Measurements from ENCODE around the gene ANAPC4. TPM values are rescaled to one million over a fixed set of nuclear protein-coding genes. Genes with fewer than 3 reads are reported as not detected.
"Not testable (repeated sequence)": the region's sequence is repeated elsewhere in the genome, so short reads cannot be mapped to it uniquely, and the experiment has no call there.

The ANAPC4 gene
- total RNA-seq, 2 donors from 2014 or later = 41.0 to 41.1 TPM

DNA sequence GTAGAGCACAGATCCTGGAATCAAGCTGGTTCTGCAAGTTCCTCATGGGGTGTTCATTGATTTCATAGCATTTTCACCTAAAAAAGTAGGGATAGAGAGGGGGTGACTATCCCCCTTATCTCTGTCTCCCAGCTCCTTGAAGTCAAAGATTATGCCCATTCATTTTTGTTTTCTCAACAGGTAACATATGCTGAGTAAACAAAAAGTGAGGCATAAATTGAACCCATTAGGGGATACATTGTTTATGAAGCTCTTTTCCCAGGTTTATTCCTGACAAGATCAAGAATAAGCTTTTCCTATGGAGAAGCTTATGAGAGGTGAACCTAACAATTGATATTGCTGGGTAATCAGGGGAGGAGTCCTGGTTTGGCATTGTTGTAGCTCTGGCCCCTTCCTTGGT is 9.2 kb upstream of the ANAPC4 start:
- Histone ChIP-seq H3K27me3 (replicated peaks; ENCODE audit: insufficient read depth) (no peaks in the 10 kb centered on the region), H3K4me3 (no peak overlapping the region), H3K27ac (no peak overlapping the region), H3K4me1 (ENCODE audit: control insufficient read depth in 1 of 2, low read depth in 2 of 2) (no peaks in the 10 kb centered on the region), H3K36me3 (no peaks in the 10 kb centered on the region), H3K9me3 (no peaks in the 10 kb centered on the region)
- ATAC-seq (ENCODE audit: insufficient number of reproducible peaks, low FRiP score, low read depth) = no peak
- TF ChIP-seq, protein P1, sequence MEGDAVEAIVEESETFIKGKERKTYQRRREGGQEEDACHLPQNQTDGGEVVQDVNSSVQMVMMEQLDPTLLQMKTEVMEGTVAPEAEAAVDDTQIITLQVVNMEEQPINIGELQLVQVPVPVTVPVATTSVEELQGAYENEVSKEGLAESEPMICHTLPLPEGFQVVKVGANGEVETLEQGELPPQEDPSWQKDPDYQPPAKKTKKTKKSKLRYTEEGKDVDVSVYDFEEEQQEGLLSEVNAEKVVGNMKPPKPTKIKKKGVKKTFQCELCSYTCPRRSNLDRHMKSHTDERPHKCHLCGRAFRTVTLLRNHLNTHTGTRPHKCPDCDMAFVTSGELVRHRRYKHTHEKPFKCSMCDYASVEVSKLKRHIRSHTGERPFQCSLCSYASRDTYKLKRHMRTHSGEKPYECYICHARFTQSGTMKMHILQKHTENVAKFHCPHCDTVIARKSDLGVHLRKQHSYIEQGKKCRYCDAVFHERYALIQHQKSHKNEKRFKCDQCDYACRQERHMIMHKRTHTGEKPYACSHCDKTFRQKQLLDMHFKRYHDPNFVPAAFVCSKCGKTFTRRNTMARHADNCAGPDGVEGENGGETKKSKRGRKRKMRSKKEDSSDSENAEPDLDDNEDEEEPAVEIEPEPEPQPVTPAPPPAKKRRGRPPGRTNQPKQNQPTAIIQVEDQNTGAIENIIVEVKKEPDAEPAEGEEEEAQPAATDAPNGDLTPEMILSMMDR (IDR thresholded peaks at IDR 0.05) = no peak
- no peak for DNase-seq (ENCODE audit: low spot score)

DNA sequence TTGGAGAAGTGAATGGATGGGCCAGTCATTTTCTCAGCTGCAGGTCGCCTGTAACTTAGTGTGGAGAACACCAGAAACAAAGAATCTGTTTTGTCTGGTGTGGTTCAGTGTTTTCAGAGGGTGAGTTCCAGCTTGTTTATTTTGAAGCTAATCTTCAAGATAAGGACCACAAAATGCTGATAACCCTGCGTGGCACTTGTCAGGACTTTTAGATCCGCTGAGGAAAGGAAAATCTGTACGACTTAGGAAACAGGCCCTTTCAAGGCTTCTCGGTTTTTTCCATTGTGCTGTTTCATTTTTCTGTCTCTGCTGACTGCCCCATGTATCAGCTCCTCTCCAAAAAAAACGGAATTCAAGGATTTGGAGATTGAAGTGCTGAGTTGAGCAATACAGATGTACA is 8.7 kb upstream of the ANAPC4 start:
- no peak overlapping the region for H3K27ac ChIP-seq
- DNase-seq (ENCODE audit: low spot score) (no peak), ATAC-seq (ENCODE audit: insufficient number of reproducible peaks, low FRiP score, low read depth) (no peak)
- no peaks in the 10 kb centered on the region for H3K9me3 ChIP-seq
- TF ChIP-seq, protein P1 (IDR thresholded peaks at IDR 0.05) = no peak
- H3K27me3 ChIP-seq (replicated peaks; ENCODE audit: insufficient read depth) = no peaks in the 10 kb centered on the region
- no peaks in the 10 kb centered on the region for H3K4me1 ChIP-seq (ENCODE audit: control insufficient read depth in 1 of 2, low read depth in 2 of 2)
- no peaks in the 10 kb centered on the region for H3K36me3 ChIP-seq
- H3K4me3 ChIP-seq = no peak overlapping the region

DNA sequence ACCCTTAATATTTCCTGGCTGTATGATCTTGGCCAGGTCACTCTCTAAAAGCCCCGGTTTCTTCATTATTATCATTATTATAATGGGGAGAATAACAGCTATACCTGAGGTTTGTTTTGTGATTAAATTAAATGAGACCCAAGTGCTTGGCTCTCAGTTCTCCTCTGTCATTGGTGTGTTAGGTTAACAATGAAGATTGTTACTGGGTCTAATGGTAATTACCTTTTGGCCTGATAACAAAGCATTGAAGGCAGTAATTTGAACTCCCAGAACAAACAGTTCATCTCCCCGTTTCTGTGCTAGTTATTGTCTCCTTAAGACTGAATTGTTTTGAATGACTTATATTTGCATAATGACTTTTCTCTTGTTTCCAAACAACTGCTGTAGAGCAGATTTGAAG is 6.8 kb upstream of the ANAPC4 start:
- Histone ChIP-seq H3K36me3 (no peaks in the 10 kb centered on the region), H3K4me3 (no peak overlapping the region), H3K4me1 (ENCODE audit: control insufficient read depth in 1 of 2, low read depth in 2 of 2) (no peaks in the 10 kb centered on the region), H3K27me3 (replicated peaks; ENCODE audit: insufficient read depth) (no peaks in the 10 kb centered on the region), H3K27ac (no peak overlapping the region), H3K9me3 (no peaks in the 10 kb centered on the region)
- TF ChIP-seq, protein P1 (IDR thresholded peaks at IDR 0.05) = no peak
- ATAC-seq (ENCODE audit: insufficient number of reproducible peaks, low FRiP score, low read depth) (no peak), DNase-seq (ENCODE audit: low spot score) (no peak)

DNA sequence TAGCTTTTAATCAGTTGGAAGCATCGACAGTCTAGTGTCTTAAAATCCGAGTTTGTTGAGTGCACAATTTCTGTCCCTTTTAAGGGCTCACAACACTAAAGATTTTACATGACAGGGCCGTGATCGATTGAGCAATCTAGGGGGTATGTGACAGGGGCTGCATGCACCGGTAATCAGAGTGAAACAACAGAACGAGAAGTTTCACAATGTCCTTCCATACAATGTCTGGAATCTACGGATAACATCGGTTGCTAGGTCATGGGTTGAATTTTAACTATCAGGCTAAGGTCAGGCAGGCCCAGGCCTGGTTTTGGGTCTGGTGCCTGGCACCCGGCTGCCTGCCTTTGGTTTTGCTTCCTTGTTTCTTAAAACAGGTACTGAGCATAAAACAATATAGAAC is 4.5 kb upstream of the ANAPC4 start:
- H3K4me1 ChIP-seq (ENCODE audit: control insufficient read depth in 1 of 2, low read depth in 2 of 2); H3K36me3 ChIP-seq; DNase-seq (ENCODE audit: low spot score); ATAC-seq (ENCODE audit: insufficient number of reproducible peaks, low FRiP score, low read depth); H3K27me3 ChIP-seq (replicated peaks; ENCODE audit: insufficient read depth); H3K27ac ChIP-seq; H3K9me3 ChIP-seq; H3K4me3 ChIP-seq: not testable (repeated sequence)

DNA sequence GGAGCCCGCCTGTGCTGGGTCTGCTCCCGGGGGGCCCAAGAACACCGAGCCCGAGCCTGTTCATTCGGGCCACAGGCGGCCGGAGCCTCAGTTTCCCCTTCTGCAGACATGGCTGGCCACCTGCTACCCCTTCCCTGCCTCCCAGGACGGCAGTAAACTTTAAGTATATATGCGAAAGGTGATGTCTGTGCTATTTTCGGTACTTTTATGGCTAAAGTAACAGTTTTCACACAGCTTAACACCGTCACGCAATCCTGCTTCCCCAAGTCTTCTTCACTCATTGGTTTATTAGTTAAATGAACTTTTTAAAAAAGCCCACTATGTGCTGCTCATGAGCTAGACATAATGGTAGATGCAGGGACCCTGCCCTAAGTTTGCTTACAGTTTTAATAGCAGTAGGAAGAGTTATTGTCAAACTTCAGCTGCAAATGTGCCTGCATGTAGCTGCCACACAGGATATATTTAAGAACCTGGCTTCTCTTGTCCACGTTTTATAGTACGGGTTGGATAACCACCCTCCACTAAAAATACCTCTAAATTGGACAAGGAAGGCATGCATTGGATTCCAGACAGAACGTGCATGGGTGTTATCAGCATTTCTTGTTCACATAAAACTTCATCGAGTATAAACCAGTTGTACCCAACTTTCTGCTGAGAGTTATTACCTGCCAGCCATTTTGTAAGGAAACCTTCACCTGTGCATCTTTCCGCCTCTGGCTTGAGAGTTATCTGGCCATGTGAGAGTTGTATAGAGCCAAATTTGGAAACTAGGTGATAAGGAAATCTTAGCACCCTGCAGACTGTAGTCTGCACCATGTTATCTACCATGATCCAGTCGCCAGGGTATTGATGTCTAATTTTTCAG is 741 bp downstream of the ANAPC4 start:
- ATAC-seq (ENCODE audit: insufficient number of reproducible peaks, low FRiP score, low read depth) (no peak), DNase-seq (ENCODE audit: low spot score) (no peak)
- Histone ChIP-seq H3K9me3 (no peaks in the 10 kb centered on the region), H3K36me3 (peaks cover 5% of the 10 kb centered on the region), H3K27ac (peak overlapping the region; percentile 69 to 70), H3K4me1 (ENCODE audit: control insufficient read depth in 1 of 2, low read depth in 2 of 2) (peaks cover 4 to 25% of the 10 kb centered on the region in 2 donors), H3K4me3 (peak overlapping the region; percentile 98), H3K27me3 (replicated peaks; ENCODE audit: insufficient read depth) (no peaks in the 10 kb centered on the region)
- TF ChIP-seq, protein P1 (IDR thresholded peaks at IDR 0.05) = no peak

DNA sequence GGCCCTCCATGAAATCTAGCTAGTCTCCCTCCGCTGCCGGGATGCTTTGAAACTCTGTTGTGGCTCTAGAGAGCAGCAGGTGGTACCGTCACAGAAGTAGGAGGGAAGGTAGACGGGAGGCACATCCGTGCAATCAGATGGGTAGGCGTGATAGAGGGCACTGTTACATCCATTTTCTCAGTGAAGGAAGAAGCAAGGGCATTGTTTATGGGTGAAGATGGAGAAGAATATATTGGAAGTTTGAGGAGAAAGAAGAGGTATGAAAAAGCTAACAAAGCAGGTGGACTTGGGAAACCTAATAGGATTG is 1.3 kb downstream of the ANAPC4 start:
- TF ChIP-seq, protein P1 (IDR thresholded peaks at IDR 0.05) = no peak
- Histone ChIP-seq H3K36me3 (peaks cover 5% of the 10 kb centered on the region), H3K27ac (no peak overlapping the region), H3K4me1 (ENCODE audit: control insufficient read depth in 1 of 2, low read depth in 2 of 2) (peaks cover 4 to 25% of the 10 kb centered on the region in 2 donors), H3K27me3 (replicated peaks; ENCODE audit: insufficient read depth) (no peaks in the 10 kb centered on the region), H3K9me3 (no peaks in the 10 kb centered on the region), H3K4me3 (peak overlapping the region; percentile 98)
- DNase-seq (ENCODE audit: low spot score) (no peak), ATAC-seq (ENCODE audit: insufficient number of reproducible peaks, low FRiP score, low read depth) (no peak)
